T-helper 1 cell treated with Interleukin-12 subunit alpha and Interleukin-12 subunit beta and Interleukin-4 antibody, amounts not matched to agents 30 ng/mL and 1 ng/mL, for 36 hours (primary cell): ENCODE results near the gene FAM50A. TPM values are rescaled to one million over a fixed set of nuclear protein-coding genes. Genes with fewer than 3 reads are reported as not detected.
"Not testable (repeated sequence)": the region's sequence is repeated elsewhere in the genome, so short reads cannot be mapped to it uniquely, and the experiment has no call there.

ENCODE experiments used
- intact Hi-C: fragments of 100-400 bp; cut with micrococcal nuclease; formaldehyde crosslinking; loops from one replicate; pipeline ENCODE4 v1.15.1; 2024
- total RNA-seq: library from RNA; stranded (reverse); gene quantifications from 2 replicates; pipeline ENCODE4 v1.2.3, GENCODE V29; 2022

Gene FAM50A
- total RNA-seq, 1 donor from 2014 or later = 85.2 TPM

- intact Hi-C loops = no loop called here
Observed at GRCh38 chrX:154481911-154482601, 38.1 kb downstream of the FAM50A start.

DNA sequence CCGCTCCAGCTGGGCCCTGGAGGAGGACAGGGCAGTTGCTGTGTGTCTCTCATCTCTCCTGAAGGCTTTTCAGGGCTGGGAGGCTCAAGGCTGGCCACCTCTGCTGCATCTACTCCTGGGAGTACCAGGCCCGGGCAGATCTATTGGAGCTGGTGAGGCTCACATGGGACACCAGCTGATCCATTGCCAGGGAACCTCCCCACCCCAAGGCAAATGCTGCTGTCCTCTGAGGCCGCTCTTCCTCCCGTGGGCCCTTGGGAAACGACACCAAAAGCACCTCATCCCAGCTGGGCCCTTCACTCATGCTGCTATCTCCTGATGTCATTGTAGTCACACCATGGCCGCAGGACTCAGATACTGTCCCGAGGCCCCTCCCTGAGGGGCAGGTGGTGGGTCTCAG, 38.8 kb downstream of the FAM50A start:
- intact Hi-C loops = no loop called here

DNA sequence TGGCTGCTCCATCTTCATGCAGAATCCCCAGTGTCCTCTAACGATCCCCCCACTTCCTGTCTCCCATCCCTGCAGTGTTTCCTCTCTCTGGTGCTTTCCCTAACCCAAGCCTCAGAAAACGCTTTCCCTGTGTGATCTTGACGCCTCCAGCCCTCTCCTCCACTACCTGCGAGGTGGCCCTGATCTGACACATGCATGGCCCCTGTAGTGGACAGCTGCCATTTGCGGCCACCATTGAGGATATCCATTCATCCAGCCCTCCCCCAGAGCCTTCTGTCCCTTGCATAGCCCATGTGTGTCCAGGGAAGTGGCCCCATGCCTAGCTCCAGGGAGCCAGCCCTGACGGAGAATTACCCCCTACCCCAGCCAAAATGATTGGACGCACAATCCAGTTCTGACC, 39.4 kb downstream of the FAM50A start:
- intact Hi-C loops = no loop called here

- intact Hi-C loops = no loop called here
Observed at GRCh38 chrX:154484255-154485149, 40.6 kb downstream of the FAM50A start.

GRCh38 chrX:154485150-154486051, 41.5 kb downstream of the FAM50A start:
- intact Hi-C loops = no loop called here

DNA sequence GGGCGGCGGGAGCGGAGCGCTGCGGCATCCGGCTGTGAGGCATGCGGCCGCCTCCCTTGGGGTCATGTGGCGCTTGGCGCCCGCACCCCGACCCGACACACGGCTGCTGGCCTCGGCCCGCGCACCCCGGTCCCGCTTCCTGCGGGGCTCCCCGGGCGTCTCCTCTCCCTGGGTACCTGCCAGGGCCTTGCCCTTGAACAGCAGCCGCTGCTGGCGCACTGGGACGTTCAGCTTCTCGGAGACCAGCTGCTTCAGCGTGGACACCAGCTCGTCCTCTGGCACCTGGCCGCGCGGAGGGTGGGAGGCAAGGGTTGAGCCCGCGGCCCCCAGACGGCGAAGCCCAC, 42.1 kb downstream of the FAM50A start:
- intact Hi-C loops = no loop called here

- intact Hi-C loops = no loop called here
Observed at GRCh38 chrX:154486396-154487207, 42.7 kb downstream of the FAM50A start, which contains the start of gene UBL4A. TSS of gene UBL4A (minus strand) at chrX:154486615. CDS start at chrX:154486584, 31 bp downstream.

DNA sequence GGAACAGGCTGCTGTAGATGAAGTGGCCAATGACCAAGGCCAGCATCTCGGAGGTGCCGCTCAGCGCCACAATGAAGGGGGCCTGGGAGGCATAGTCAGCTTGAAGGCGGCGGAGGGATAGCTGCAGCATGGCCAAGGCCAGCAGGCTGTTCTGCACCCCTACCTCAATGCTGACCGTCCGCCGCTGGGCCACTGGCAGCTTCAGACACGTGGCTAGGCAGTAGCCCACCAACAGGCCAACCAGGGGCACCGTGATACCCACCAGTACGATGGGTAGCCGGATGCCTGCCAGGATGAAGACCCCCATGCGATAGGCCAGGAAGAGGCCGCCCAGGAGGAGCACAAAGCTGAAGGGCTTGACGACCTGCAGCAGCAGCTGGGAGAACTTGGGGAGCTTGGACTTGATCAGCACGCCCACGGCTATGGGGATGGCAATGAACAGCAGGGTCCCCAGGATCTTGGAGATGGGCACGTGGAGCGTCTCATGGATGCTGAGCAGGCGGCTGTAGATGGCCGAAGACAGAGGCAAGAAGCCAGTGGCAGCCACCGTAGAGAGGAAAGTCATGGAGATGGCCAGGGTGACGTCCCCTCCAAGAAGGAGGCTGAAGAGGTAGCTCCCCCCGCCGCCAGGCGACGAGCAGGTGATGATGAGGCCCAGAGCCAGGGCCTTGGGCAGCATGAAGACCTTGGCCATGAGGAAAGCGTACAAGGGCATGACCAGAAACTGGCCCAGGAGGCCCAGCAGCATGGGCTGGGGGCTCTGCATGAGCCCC, 43.8 kb downstream of the FAM50A start:
- intact Hi-C loops = no loop called here

DNA sequence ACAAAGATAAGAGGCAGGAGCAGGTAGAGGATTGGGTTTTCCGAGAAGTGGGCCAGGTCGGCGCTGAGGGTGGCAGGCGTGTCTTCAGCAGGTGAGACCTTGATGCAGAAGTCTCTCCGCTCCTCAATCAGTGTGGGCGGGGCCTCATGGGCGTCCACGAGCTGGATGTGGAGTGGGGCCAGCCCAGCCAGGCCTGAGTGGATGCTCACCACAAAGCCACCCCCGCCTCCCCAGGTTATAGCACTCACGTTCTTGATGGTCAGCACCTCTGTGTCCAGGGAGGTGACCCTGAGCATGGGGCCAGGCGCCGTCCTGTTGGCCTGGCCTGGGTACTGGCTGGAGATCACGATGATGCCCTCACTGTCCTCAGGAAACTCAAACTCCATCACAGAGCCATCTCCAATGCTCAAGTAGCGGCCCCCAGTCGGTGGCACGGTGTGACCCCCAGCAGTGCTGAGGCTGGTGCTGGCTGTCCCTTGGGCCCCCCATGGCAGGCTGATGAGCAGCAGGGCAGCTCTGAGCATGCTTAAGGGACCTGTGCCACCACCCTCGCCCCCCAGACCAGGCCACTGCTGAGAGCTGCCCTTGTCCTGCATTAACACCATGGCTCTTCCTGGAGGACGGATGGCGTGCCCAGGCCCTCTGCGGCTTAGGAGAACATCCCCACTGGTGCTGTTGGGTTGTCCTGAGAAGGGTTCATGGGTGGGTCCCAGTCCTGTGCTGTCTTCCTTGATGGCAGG, 44.6 kb downstream of the FAM50A start:
- intact Hi-C loops = no loop called here

DNA sequence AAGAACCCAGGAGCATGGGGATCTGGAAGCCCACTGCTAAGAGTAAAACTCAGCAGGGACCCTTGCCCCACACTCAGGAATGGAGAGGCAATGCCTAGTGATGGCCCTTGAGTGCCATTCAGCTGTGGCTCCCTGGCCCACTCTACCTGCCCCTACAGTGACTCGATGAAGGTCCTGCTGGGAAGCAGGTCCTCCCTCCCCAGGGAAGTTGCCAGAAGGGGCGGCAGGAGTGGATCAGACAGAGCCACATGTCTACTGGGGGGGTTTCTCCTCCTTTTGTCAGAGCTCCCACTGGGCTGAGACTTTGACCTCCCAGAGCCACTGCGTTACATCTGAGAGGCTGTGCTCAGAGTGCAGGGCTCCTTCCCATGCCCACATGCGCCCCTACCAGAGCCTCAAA, 45.2 kb downstream of the FAM50A start:
- intact Hi-C loops = no loop called here

- intact Hi-C loops = loop anchor here (1.0 to 2.0 kb wide), 7 partner anchors 11 to 392 kb away; partner anchors contain the start of genes ATP6AP1, FAM3A, GDI1 and IKBKG
Observed at GRCh38 chrX:154490021-154490413, 46.1 kb downstream of the FAM50A start.

GRCh38 chrX:154490414-154491083, 46.6 kb downstream of the FAM50A start, which contains the start of gene SLC10A3:
TSS of gene SLC10A3 (minus strand) at chrX:154490629. CDS start at chrX:154488940, 1,689 bp downstream.
- intact Hi-C loops = loop anchor here (1.0 to 2.0 kb wide), 7 partner anchors 11 to 392 kb away; partner anchors contain the start of genes ATP6AP1, FAM3A, GDI1 and IKBKG

DNA sequence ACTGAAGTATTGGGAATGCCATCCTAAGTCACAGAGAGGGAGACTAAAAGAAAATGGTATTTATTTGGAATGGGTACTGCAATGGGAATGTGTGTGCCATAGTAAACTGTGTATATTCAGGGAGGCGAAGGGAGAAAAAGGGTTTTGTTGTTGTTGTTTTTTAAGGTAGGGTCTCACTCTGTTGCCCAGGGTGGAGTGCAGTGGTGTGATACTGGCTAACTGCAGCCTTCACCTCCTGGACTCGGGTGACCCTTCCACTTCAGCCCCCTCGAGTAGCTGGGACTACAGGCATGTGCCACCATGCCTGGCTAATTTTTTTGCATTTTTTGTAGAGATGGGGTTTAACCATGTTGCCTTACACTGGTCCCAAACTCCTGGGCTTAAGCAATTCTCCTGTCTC, 50.8 kb downstream of the FAM50A start:
- intact Hi-C loops = no loop called here

- intact Hi-C loops = no loop called here
Observed at GRCh38 chrX:154495472-154495922, 51.6 kb downstream of the FAM50A start.

- intact Hi-C loops = not testable (repeated sequence)
Observed at GRCh38 chrX:154496591-154497137, 52.7 kb downstream of the FAM50A start.
